ENCODE measurements around the gene SIAE. TPM values are rescaled to one million over a fixed set of nuclear protein-coding genes. Genes with fewer than 3 reads are reported as not detected.

SIAE gene
- total and polyA plus RNA-seq, 2 of the 8 experiments (the other 6 are each of a cell fraction or from before 2014, with no cell fraction given): 2.3 to 3.7 TPM

DNA sequence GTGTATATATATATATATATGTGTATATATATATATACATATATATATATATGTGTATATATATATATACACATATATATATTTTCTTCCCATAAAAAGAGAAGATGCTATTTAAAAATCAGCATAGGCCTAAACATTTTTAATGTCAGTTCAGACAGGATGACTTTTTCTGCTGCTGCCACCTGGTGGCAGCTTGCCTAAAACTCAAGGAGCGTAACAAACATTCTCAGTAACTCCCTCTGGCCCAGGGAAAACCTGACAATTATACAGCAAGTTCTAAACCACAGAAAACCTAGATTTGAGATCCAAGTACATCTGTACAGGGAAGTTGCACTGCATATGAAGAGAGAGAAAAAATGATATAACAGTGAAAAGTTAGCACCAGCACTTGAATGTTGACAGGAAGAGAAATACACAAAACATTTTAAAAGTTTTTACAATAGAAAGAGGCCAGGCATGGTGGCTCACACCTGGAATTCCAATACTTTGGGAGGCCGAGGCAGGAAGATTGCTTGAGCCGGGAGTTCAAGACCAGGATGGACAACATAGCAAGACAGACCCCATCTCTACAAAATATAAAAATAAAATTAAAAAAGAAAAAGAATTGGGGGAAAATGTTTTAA is 87.2 kb downstream of the SIAE start:
- no peak overlapping the region for H2BK12ac ChIP-seq (ENCODE audit: low read depth, low read length)
- TF ChIP-seq CHD2 (IDR thresholded peaks at IDR 0.05; ENCODE audit: low read length) (no peak), HDAC6 (IDR thresholded peaks at IDR 0.05; ENCODE audit: low read depth, low read length) (no peak), RAD21 (IDR thresholded peaks at IDR 0.05 in 1 of 2, conservative IDR thresholded peaks at IDR 0.05 in 1 of 2; ENCODE audit: low read depth in 2 of 2, low read length in 2 of 2) (peak; percentile 57 to 72), HDAC2 (IDR thresholded peaks at IDR 0.05; ENCODE audit: borderline replicate concordance in 1 of 2, low read depth in 2 of 2, low read length in 2 of 2) (no peak)
- TF ChIP-seq, protein P1, sequence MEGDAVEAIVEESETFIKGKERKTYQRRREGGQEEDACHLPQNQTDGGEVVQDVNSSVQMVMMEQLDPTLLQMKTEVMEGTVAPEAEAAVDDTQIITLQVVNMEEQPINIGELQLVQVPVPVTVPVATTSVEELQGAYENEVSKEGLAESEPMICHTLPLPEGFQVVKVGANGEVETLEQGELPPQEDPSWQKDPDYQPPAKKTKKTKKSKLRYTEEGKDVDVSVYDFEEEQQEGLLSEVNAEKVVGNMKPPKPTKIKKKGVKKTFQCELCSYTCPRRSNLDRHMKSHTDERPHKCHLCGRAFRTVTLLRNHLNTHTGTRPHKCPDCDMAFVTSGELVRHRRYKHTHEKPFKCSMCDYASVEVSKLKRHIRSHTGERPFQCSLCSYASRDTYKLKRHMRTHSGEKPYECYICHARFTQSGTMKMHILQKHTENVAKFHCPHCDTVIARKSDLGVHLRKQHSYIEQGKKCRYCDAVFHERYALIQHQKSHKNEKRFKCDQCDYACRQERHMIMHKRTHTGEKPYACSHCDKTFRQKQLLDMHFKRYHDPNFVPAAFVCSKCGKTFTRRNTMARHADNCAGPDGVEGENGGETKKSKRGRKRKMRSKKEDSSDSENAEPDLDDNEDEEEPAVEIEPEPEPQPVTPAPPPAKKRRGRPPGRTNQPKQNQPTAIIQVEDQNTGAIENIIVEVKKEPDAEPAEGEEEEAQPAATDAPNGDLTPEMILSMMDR (IDR thresholded peaks at IDR 0.05; ENCODE audit: control extremely low read depth in 1 of 3, insufficient read depth in 1 of 3, low read depth in 1 of 3, low read length in 3 of 3): peak; percentile 19 to 69 (median 66)
- H2BK15ac ChIP-seq (ENCODE audit: low read length): no peak overlapping the region
- ChIA-PET CTCF (ENCODE audit: partially characterized antibody) (interaction anchor here (0.6 to 5.3 kb wide), 22 partner anchors 9 to 940 kb away, joined by 3 to 59 read pairs (median 4); partner anchors contain the start of genes OR8A1 and OR8B12), POLR2A (ENCODE audit: partially characterized antibody) (no interaction called here)
- no peak overlapping the region for H3K4me3 ChIP-seq (ENCODE audit: extremely low read depth in 1 of 4, insufficient read depth in 2 of 4, low read depth in 3 of 4, low read length in 4 of 4)
- H2AK5ac ChIP-seq (ENCODE audit: low read depth, low read length): no peak overlapping the region
- no peak overlapping the region for H4K5ac ChIP-seq (ENCODE audit: insufficient read length, low read depth, low read length)
- no peak overlapping the region for H3K27ac ChIP-seq (ENCODE audit: low read depth, low read length)
- no peak overlapping the region for H3K14ac ChIP-seq (ENCODE audit: insufficient read length)
- H2BK20ac ChIP-seq (ENCODE audit: low read length): no peak overlapping the region
- no peak overlapping the region for H3K4me2 ChIP-seq (ENCODE audit: insufficient read depth in 1 of 2, low read depth in 2 of 2, low read length in 2 of 2)
- H3K9ac ChIP-seq (replicated peaks in 1 of 4; ENCODE audit: extremely low read depth in 1 of 4, low read depth in 3 of 4, low read length in 3 of 4): no peak overlapping the region
- no peaks in the 10 kb centered on the region for H3K27me3 ChIP-seq (replicated peaks in 1 of 4; ENCODE audit: control insufficient read depth in 3 of 4, extremely low read depth in 1 of 4, insufficient read depth in 3 of 4, low read length in 3 of 4)
- H3K23ac ChIP-seq (ENCODE audit: insufficient read length): no peak overlapping the region
- FAIRE-seq (peak; percentile 82), DNase-seq (ENCODE audit: low read depth in 1 of 2, low spot score in 2 of 2) (peak; percentile 39 to 66)
- no peaks in the 10 kb centered on the region for H3K23me2 ChIP-seq (ENCODE audit: low read depth, low read length)
- no peaks in the 10 kb centered on the region for H3K79me1 ChIP-seq (ENCODE audit: low read depth, low read length)
- H3K9me3 ChIP-seq (ENCODE audit: insufficient read depth in 2 of 2, low read depth in 1 of 2, low read length in 1 of 2): no peaks in the 10 kb centered on the region
- H4K20me1 ChIP-seq (replicated peaks in 1 of 2; ENCODE audit: control insufficient read depth in 1 of 2, insufficient read depth in 2 of 2, low read length in 2 of 2): no peaks in the 10 kb centered on the region
- no peak overlapping the region for H2BK120ac ChIP-seq (replicated peaks; ENCODE audit: low read depth, low read length)
- H3K4me1 ChIP-seq (replicated peaks in 1 of 4; ENCODE audit: control insufficient read depth in 3 of 4, insufficient read depth in 4 of 4, low read length in 3 of 4): peaks cover 0 to 3% (median 0%) of the 10 kb centered on the region in 4 experiments; a peak in 1 of 7 replicates
- no peaks in the 10 kb centered on the region for H3K79me2 ChIP-seq (ENCODE audit: control insufficient read depth in 1 of 2, insufficient read depth in 2 of 2, low read length in 2 of 2)
- WGBS, 2 experiments (ENCODE audit: extremely low coverage in 1 of 2, insufficient coverage in 1 of 2, insufficient read length in 1 of 2, insufficient replicate concordance in 2 of 2, low coverage in 1 of 2, low lambda C conversion rate in 2 of 2, missing lambda C conversion rate in 1 of 2): 74% methylated on average over 3 of the region's 3 CpGs; no CpG with 5 or more reads in 1 of the 2 experiments
- H4K91ac ChIP-seq (replicated peaks; ENCODE audit: insufficient read length, low read length): no peak overlapping the region
- no peak overlapping the region for H4K8ac ChIP-seq (ENCODE audit: extremely low read depth, insufficient read depth, low read length)
- H3K18ac ChIP-seq (ENCODE audit: extremely low read depth, low read length): no peak overlapping the region
- no peak overlapping the region for H3K56ac ChIP-seq (replicated peaks; ENCODE audit: insufficient read length, low read depth, low read length)
- H2AFZ ChIP-seq (ENCODE audit: low read length): no peak overlapping the region
- H2BK5ac ChIP-seq (ENCODE audit: low read depth, low read length): no peak overlapping the region
- no peaks in the 10 kb centered on the region for H3K36me3 ChIP-seq (ENCODE audit: control insufficient read depth in 2 of 4, insufficient read depth in 4 of 4, low read length in 3 of 4)
- no peak overlapping the region for H3K4ac ChIP-seq (replicated peaks; ENCODE audit: insufficient read length, low read depth, low read length)
